GM12878 (cell line): ENCODE data around the gene FOXK2.

ENCODE experiments used
- CHD2 ChIP-seq: IDR thresholded peaks from 2 replicates; pipeline ENCODE4 v1.6.1; 2011; ENCODE audit warnings: low read depth, low read length, improper control_type of control experiment, borderline replicate concordance
- EED ChIP-seq: sonication (generic); IDR thresholded peaks from 2 replicates; pipeline ENCODE4 v1.6.1; 2016; ENCODE audit warnings: antibody characterized with exemption, low read depth
- ELK1 ChIP-seq: IDR thresholded peaks from 2 replicates; pipeline ENCODE4 v1.6.1; 2012; ENCODE audit warnings: low read depth, low read length, improper control_type of control experiment
- EP300 ChIP-seq, 2 experiments: fragments of 150-350 bp in 1 of 2; IDR thresholded peaks; 2 replicates each; pipeline ENCODE4 v1.6.1; 2011 to 2012; ENCODE audit warnings: low read depth in 2 of 2, low read length in 2 of 2, borderline replicate concordance in 1 of 2, improper control_type of control experiment in 1 of 2, inconsistent platforms in 1 of 2; ENCODE audit not compliant: control insufficient read depth in 1 of 2
- EZH2 ChIP-seq: IDR thresholded peaks from 2 replicates; pipeline ENCODE4 v1.6.1; 2012; ENCODE audit warnings: low read depth, mild to moderate bottlenecking, control low read depth, inconsistent platforms, low read length, borderline replicate concordance; ENCODE audit not compliant: control insufficient read depth
- GABPA ChIP-seq: IDR thresholded peaks from 2 replicates; pipeline ENCODE4 v1.6.1; 2014; ENCODE audit warnings: antibody characterized with exemption, low read depth, mild to moderate bottlenecking, inconsistent platforms
- MEF2A ChIP-seq: IDR thresholded peaks from 2 replicates; pipeline ENCODE4 v1.6.1; 2011; ENCODE audit warnings: low read depth, mild to moderate bottlenecking, low read length, moderate library complexity; ENCODE audit not compliant: insufficient read depth
- MXI1 ChIP-seq: fragments of 150-350 bp; IDR thresholded peaks from 2 replicates; pipeline ENCODE4 v1.6.1; 2011; ENCODE audit warnings: low read depth, mild to moderate bottlenecking, inconsistent platforms, low read length, improper control_type of control experiment
- NR2F1 ChIP-seq: fragments of 450-650 bp; conservative IDR thresholded peaks from 2 replicates; pipeline ENCODE4 v1.6.1; 2017; ENCODE audit warnings: mild to moderate bottlenecking
- RELA ChIP-seq: fragments of 450-650 bp; IDR thresholded peaks from 2 replicates; pipeline ENCODE4 v1.8.0; 2014; ENCODE audit warnings: borderline replicate concordance; ENCODE audit not compliant: partially characterized antibody
- SIN3A ChIP-seq: IDR thresholded peaks from 2 replicates; pipeline ENCODE4 v1.6.1; 2012; ENCODE audit warnings: low read depth, low read length, improper control_type of control experiment
- ZBTB40 ChIP-seq: fragments of 450-650 bp; IDR thresholded peaks from 2 replicates; pipeline ENCODE4 v1.6.1; 2016; ENCODE audit warnings: mild to moderate bottlenecking, moderate library complexity, borderline replicate concordance
- TF ChIP-seq, protein P1 (sequence below), 3 experiments: IDR thresholded peaks in 2 of 3; conservative IDR thresholded peaks in 1 of 3; 2 replicates each; pipeline ENCODE4 v1.5.1; 2011; ENCODE audit warnings: low read depth in 3 of 3, low read length in 3 of 3, mild to moderate bottlenecking in 3 of 3, control low read depth in 2 of 3, moderate library complexity in 2 of 3, inconsistent platforms in 1 of 3, mixed read lengths in 1 of 3; ENCODE audit not compliant: control insufficient read depth in 2 of 3, insufficient read depth in 1 of 3; ENCODE audit errors: extremely low read depth in 1 of 3
- TF ChIP-seq, protein P2 (sequence below): fragments of 450-650 bp; IDR thresholded peaks from 2 replicates; pipeline ENCODE4 v1.6.1; 2017; ENCODE audit warnings: mild to moderate bottlenecking, moderate library complexity

- TF ChIP-seq, protein P1, sequence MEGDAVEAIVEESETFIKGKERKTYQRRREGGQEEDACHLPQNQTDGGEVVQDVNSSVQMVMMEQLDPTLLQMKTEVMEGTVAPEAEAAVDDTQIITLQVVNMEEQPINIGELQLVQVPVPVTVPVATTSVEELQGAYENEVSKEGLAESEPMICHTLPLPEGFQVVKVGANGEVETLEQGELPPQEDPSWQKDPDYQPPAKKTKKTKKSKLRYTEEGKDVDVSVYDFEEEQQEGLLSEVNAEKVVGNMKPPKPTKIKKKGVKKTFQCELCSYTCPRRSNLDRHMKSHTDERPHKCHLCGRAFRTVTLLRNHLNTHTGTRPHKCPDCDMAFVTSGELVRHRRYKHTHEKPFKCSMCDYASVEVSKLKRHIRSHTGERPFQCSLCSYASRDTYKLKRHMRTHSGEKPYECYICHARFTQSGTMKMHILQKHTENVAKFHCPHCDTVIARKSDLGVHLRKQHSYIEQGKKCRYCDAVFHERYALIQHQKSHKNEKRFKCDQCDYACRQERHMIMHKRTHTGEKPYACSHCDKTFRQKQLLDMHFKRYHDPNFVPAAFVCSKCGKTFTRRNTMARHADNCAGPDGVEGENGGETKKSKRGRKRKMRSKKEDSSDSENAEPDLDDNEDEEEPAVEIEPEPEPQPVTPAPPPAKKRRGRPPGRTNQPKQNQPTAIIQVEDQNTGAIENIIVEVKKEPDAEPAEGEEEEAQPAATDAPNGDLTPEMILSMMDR (IDR thresholded peaks at IDR 0.05 in 2 of 3, conservative IDR thresholded peaks at IDR 0.05 in 1 of 3; ENCODE audit: control insufficient read depth in 2 of 3, extremely low read depth in 1 of 3, insufficient read depth in 1 of 3, low read depth in 3 of 3, low read length in 3 of 3): no peak
- no peak for TF ChIP-seq MXI1
- no peak for TF ChIP-seq EP300 (IDR thresholded peaks at IDR 0.05; ENCODE audit: borderline replicate concordance in 1 of 2, control insufficient read depth in 1 of 2, low read depth in 2 of 2, low read length in 2 of 2)
- no peak for TF ChIP-seq ZBTB40
- no peak for TF ChIP-seq GABPA
- TF ChIP-seq SIN3A: no peak
- no peak for TF ChIP-seq EZH2
- no peak for TF ChIP-seq RELA
- no peak for TF ChIP-seq MEF2A
- no peak for TF ChIP-seq CHD2
- TF ChIP-seq EED: no peak
- TF ChIP-seq NR2F1: no peak
- TF ChIP-seq ELK1: no peak
- TF ChIP-seq, protein P2, sequence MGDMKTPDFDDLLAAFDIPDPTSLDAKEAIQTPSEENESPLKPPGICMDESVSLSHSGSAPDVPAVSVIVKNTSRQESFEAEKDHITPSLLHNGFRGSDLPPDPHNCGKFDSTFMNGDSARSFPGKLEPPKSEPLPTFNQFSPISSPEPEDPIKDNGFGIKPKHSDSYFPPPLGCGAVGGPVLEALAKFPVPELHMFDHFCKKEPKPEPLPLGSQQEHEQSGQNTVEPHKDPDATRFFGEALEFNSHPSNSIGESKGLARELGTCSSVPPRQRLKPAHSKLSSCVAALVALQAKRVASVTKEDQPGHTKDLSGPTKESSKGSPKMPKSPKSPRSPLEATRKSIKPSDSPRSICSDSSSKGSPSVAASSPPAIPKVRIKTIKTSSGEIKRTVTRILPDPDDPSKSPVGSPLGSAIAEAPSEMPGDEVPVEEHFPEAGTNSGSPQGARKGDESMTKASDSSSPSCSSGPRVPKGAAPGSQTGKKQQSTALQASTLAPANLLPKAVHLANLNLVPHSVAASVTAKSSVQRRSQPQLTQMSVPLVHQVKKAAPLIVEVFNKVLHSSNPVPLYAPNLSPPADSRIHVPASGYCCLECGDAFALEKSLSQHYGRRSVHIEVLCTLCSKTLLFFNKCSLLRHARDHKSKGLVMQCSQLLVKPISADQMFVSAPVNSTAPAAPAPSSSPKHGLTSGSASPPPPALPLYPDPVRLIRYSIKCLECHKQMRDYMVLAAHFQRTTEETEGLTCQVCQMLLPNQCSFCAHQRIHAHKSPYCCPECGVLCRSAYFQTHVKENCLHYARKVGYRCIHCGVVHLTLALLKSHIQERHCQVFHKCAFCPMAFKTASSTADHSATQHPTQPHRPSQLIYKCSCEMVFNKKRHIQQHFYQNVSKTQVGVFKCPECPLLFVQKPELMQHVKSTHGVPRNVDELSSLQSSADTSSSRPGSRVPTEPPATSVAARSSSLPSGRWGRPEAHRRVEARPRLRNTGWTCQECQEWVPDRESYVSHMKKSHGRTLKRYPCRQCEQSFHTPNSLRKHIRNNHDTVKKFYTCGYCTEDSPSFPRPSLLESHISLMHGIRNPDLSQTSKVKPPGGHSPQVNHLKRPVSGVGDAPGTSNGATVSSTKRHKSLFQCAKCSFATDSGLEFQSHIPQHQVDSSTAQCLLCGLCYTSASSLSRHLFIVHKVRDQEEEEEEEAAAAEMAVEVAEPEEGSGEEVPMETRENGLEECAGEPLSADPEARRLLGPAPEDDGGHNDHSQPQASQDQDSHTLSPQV: no peak
Observed at GRCh38 chr17:82614095-82614631, 94.6 kb downstream of the FOXK2 start.
